Gastrocnemius medialis (tissue), 4 donors: ENCODE measurements around the gene KIAA1217. TPM values are rescaled to one million over a fixed set of nuclear protein-coding genes. Genes with fewer than 3 reads are reported as not detected.

Experiments used
- ATAC-seq, 2 donors: fragments of 150-250 bp; one replicate each; pipeline ENCODE4 v1.9.1; 2016
- DNase-seq, 2 donors: peaks; one replicate each; pipeline ENCODE4 v3.0.0-alpha.2; 2019
- H3K27ac ChIP-seq, 4 donors: fragments of 200-600 bp; sonication (generic); 1 replicate in 1 of 4; 2 replicates in 3 of 4; pipeline ENCODE4 v1.5.1; 2016 to 2018; ENCODE audit warnings: mild to moderate bottlenecking in 2 of 4, moderate library complexity in 1 of 4
- H3K27me3 ChIP-seq, 3 donors: fragments of 200-600 bp; sonication (generic) in 2 of 3; 1 replicate in 1 of 3; 2 replicates in 2 of 3; pipeline versions ENCODE4 v1.5.1 to v1.6.0; 2016 to 2019; ENCODE audit warnings: mild to moderate bottlenecking in 1 of 3, moderate library complexity in 1 of 3
- H3K36me3 ChIP-seq, 2 donors: fragments of 200-600 bp; sonication (generic) in 1 of 2; one replicate each; pipeline ENCODE4 v1.5.1; 2017 to 2018
- H3K4me1 ChIP-seq, 2 donors: fragments of 200-600 bp; sonication (generic) in 1 of 2; one replicate each; pipeline ENCODE4 v1.5.1; 2016 to 2017; ENCODE audit warnings: mild to moderate bottlenecking in 2 of 2
- H3K4me3 ChIP-seq, 4 donors: fragments of 200-600 bp; sonication (generic) in 3 of 4; 1 replicate in 1 of 4; 2 replicates in 3 of 4; pipeline ENCODE4 v1.5.1; 2016 to 2019; ENCODE audit warnings: mild to moderate bottlenecking in 2 of 4
- H3K9me3 ChIP-seq, 3 donors: fragments of 200-600 bp; sonication (generic) in 2 of 3; 1 replicate in 1 of 3; 2 replicates in 2 of 3; pipeline ENCODE4 v1.5.1; 2016 to 2019
- POLR2A ChIP-seq, 2 donors: fragments of 450-650 bp; IDR thresholded peaks; one replicate each; pipeline ENCODE4 v1.6.1; 2017; ENCODE audit warnings: antibody characterized with exemption in 2 of 2, mild to moderate bottlenecking in 2 of 2, moderate library complexity in 2 of 2
- in situ Hi-C, 4 donors: fragments of 200-750 bp; cut with MboI; loops; one replicate each; pipeline versions ENCODE4 v1.15.0 to v1.8.0; 2017; ENCODE audit warnings: low sequenced_read_pairs in 4 of 4
- intact Hi-C: fragments of 100-400 bp; cut with DNase I; formaldehyde crosslinking; loops from one replicate; pipeline ENCODE4 v1.15.1; 2023; ENCODE audit warnings: low total_unique reads
- total RNA-seq, 4 donors: library from RNA; depleted of rRNA; stranded (reverse); fragments of >200 nt; gene quantifications; one replicate each; pipeline versions ENCODE4 v1.1.0 to v1.2.3, GENCODE V29; 2016
- TF ChIP-seq, protein P1 (sequence below), 5 experiments: fragments of 450-650 bp in 3 of 5; fragments of 200-600 bp in 2 of 5; sonication (generic) in 2 of 5; IDR thresholded peaks in 4 of 5; conservative IDR thresholded peaks in 1 of 5; 1 replicate in 4 of 5; 2 replicates in 1 of 5; pipeline ENCODE4 v1.5.1; 2016 to 2019; ENCODE audit warnings: antibody characterized with exemption in 5 of 5, mild to moderate bottlenecking in 3 of 5, moderate library complexity in 3 of 5

Gene KIAA1217
- total RNA-seq, 4 donors from 2014 or later, result 152 to 266 (median 155) TPM

DNA sequence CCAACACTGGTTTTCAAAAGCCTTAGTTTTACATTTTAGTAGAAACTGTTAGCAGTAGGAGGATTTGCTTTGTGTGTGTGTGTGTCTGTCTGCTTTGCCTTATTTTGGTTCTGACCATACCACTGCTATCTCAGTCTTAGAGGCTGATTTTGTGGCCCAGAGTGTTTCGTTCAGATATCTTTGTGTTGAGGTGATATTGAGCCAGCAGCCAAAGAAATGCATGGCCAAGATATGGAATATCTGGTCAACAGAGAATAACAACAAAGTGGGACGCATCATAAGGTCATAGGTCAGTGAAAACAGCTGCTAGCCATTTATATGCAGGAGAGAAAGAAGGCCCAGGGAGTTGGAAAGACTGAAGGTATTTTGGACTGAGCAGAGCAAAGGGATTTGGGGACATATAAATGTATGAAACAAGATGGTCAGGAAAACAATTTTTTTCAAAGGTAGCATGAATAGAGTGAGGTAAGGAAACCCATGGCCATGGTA is 47.7 kb downstream of the KIAA1217 start:
- peak overlapping the region; percentile 94 to 98 (median 96) for H3K27ac ChIP-seq
- H3K4me1 ChIP-seq, result peaks cover 98 to 100% of the 10 kb centered on the region in 2 donors
- intact Hi-C loops (loop anchor here (2.0 kb wide), 1 partner anchor 50 kb away; no protein-coding TSS in a partner anchor), in situ Hi-C loops (no loop called here)
- no peak for DNase-seq
- no peaks in the 10 kb centered on the region for H3K27me3 ChIP-seq
- TF ChIP-seq POLR2A (IDR thresholded peaks at IDR 0.05), result no peak
- TF ChIP-seq, protein P1, sequence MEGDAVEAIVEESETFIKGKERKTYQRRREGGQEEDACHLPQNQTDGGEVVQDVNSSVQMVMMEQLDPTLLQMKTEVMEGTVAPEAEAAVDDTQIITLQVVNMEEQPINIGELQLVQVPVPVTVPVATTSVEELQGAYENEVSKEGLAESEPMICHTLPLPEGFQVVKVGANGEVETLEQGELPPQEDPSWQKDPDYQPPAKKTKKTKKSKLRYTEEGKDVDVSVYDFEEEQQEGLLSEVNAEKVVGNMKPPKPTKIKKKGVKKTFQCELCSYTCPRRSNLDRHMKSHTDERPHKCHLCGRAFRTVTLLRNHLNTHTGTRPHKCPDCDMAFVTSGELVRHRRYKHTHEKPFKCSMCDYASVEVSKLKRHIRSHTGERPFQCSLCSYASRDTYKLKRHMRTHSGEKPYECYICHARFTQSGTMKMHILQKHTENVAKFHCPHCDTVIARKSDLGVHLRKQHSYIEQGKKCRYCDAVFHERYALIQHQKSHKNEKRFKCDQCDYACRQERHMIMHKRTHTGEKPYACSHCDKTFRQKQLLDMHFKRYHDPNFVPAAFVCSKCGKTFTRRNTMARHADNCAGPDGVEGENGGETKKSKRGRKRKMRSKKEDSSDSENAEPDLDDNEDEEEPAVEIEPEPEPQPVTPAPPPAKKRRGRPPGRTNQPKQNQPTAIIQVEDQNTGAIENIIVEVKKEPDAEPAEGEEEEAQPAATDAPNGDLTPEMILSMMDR (IDR thresholded peaks at IDR 0.05 in 4 of 5, conservative IDR thresholded peaks at IDR 0.05 in 1 of 5), result no peak
- peak overlapping the region in 1 of 4 donors; percentile 17 for H3K4me3 ChIP-seq
- no peaks in the 10 kb centered on the region for H3K36me3 ChIP-seq
- H3K9me3 ChIP-seq, result no peaks in the 10 kb centered on the region
- no peak for ATAC-seq

DNA sequence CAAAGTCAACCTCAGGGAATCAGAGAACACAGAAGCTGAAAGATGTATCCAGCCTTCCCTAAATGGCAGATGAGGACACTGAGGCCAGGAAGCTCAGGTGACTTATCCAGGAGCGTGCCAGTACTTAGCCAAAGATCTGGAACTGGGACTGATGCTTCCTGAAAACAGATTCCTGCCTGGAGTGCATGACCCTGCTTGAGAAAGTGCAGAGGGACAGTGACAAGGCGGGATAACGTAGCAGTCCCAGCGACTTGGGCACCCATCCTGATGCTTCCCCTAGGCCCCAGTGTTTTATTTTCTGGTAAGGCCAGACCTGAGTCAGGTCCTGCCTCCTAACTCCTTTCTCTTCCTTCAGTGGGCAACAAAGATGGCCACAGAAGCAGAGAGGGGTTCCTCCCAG is 48.6 kb downstream of the KIAA1217 start:
- DNase-seq (peak; percentile 59 to 86), ATAC-seq (peak; percentile 50 to 51)
- in situ Hi-C loops (no loop called here), intact Hi-C loops (loop anchor here (2.0 kb wide), 1 partner anchor 49 kb away; no protein-coding TSS in a partner anchor)
- TF ChIP-seq, protein P1 (IDR thresholded peaks at IDR 0.05 in 4 of 5, conservative IDR thresholded peaks at IDR 0.05 in 1 of 5), result no peak
- TF ChIP-seq POLR2A (IDR thresholded peaks at IDR 0.05), result peak; percentile 29 to 56
- H3K27ac ChIP-seq, result peak overlapping the region; percentile 94 to 98 (median 96)
- peaks cover 97 to 99% of the 10 kb centered on the region in 2 donors for H3K4me1 ChIP-seq
- no peaks in the 10 kb centered on the region for H3K9me3 ChIP-seq
- no peak overlapping the region for H3K4me3 ChIP-seq
- H3K36me3 ChIP-seq, result no peaks in the 10 kb centered on the region
- no peaks in the 10 kb centered on the region for H3K27me3 ChIP-seq

DNA sequence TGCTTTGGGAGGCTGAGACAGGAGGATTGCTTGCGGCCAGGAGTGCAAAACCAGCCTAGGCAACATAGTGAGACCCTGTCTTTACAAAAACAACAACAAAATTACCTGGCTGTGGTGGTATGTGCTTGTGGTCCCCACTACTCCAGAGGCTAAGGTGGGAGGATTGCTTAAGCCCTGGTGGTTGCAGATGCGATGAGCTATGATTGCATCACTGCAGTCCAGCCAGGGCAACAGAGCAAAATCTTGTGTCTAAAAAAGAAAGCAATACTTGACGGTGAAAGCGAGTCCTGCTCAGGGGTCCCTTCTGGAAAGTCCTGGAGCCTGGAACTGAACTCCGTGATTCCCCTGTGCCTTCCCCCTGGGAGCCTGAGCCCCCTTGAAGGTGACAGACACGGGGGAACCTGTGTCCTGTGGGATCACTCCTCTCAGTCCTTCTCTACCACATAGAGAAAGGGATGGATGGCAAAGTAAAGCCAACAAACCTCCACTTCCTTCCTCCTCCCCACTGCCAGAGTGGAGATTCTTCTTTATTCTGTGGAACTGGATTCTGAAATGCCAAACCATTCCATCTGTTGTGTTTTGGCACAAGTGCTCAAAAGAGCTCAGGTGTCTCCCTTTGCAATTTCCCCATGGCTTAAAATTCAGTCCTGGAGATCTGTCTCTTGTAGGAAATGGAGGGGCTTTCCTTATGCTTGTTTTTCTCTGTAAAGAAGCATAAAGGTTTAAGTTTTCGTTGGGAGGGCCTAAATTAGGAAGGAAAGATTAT is 50.6 kb downstream of the KIAA1217 start:
- H3K27ac ChIP-seq, result peak overlapping the region; percentile 94 to 98 (median 96)
- no peak for TF ChIP-seq POLR2A (IDR thresholded peaks at IDR 0.05)
- peak; percentile 48 to 80 for DNase-seq

DNA sequence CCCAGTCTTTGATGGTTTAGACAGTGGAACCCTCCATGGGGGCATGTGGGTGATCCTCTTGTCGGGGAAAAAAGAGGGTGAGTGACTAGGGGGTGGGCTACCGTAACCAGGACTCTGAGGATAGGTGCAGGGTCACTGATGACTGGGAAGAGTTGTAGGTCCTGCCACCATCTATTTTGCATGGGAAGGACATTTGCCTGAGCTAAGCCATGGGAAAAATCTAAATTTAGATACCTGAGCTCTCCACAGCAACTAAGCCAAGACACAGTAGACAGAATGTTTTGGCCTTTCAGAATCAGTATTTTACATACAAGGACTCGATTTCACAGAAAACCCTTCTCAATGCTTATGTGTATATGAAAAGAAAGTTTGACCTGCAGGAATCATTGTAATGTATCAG is 52.7 kb downstream of the KIAA1217 start:
- peak overlapping the region; percentile 94 to 98 (median 96) for H3K27ac ChIP-seq
- ATAC-seq (peak; percentile 16 to 41), DNase-seq (no peak)
- no peaks in the 10 kb centered on the region for H3K27me3 ChIP-seq
- H3K4me3 ChIP-seq, result peak overlapping the region in 3 of 4 donors; percentile 6 to 33 (median 8)
- intact Hi-C loops, result no loop called here
- no peak for TF ChIP-seq POLR2A (IDR thresholded peaks at IDR 0.05)
- TF ChIP-seq, protein P1 (IDR thresholded peaks at IDR 0.05 in 4 of 5, conservative IDR thresholded peaks at IDR 0.05 in 1 of 5), result no peak
- H3K36me3 ChIP-seq, result no peaks in the 10 kb centered on the region
- H3K4me1 ChIP-seq, result peaks cover 83 to 89% of the 10 kb centered on the region in 2 donors
- no peaks in the 10 kb centered on the region for H3K9me3 ChIP-seq
- in situ Hi-C loops, result no loop called here

More for the DNA sequence above, 50.6 kb downstream of the KIAA1217 start:
- peak in 1 of 2 donors; percentile 13 for ATAC-seq
- in situ Hi-C loops, result no loop called here
- Histone ChIP-seq H3K4me3 (peak overlapping the region in 2 of 4 donors; percentile 21 to 39), H3K9me3 (no peaks in the 10 kb centered on the region), H3K36me3 (no peaks in the 10 kb centered on the region), H3K27me3 (no peaks in the 10 kb centered on the region), H3K4me1 (peaks cover 94 to 98% of the 10 kb centered on the region in 2 donors)
- intact Hi-C loops, result loop anchor here (2.0 kb wide), 1 partner anchor 45 kb away; no protein-coding TSS in a partner anchor
